Osteocyte (in vitro differentiated cells): ENCODE measurements around the gene CLC. TPM values are rescaled to one million over a fixed set of nuclear protein-coding genes. Genes with fewer than 3 reads are reported as not detected.

Experiments used
- DNase-seq: peaks from one replicate; pipeline ENCODE4 v3.0.0; 2021; ENCODE audit warnings: mixed read lengths; ENCODE audit not compliant: unreplicated experiment; ENCODE audit errors: extremely low spot score
- H3K27ac Mint-ChIP-seq: one replicate; pipeline ENCODE4 v1.8.0; 2021; ENCODE audit warnings: mild to moderate bottlenecking, mixed read lengths; ENCODE audit not compliant: unreplicated experiment
- H3K27me3 Mint-ChIP-seq: one replicate; pipeline ENCODE4 v1.8.0; 2021; ENCODE audit warnings: mixed read lengths; ENCODE audit not compliant: unreplicated experiment
- H3K36me3 Mint-ChIP-seq: one replicate; pipeline ENCODE4 v1.8.0; 2021; ENCODE audit warnings: mixed read lengths; ENCODE audit not compliant: unreplicated experiment
- H3K4me1 Mint-ChIP-seq: one replicate; pipeline ENCODE4 v1.8.0; 2021; ENCODE audit warnings: mixed read lengths; ENCODE audit not compliant: unreplicated experiment
- H3K4me3 Mint-ChIP-seq: one replicate; pipeline ENCODE4 v1.8.0; 2021; ENCODE audit warnings: mild to moderate bottlenecking, moderate library complexity, mixed read lengths; ENCODE audit not compliant: unreplicated experiment
- H3K9me3 Mint-ChIP-seq: one replicate; pipeline ENCODE4 v1.8.0; 2021; ENCODE audit warnings: mixed read lengths; ENCODE audit not compliant: unreplicated experiment
- CTCF ChIP-seq: fragments of 200-600 bp; sonication (generic); IDR thresholded peaks from 2 replicates; pipeline ENCODE4 v1.5.0; 2021; ENCODE audit warnings: antibody characterized with exemption, mild to moderate bottlenecking, moderate library complexity
- total RNA-seq: library from RNA; stranded (reverse); gene quantifications from 2 replicates; pipeline ENCODE4 v1.2.1, GENCODE V29; 2021

The CLC gene
- total RNA-seq, 1 donor from 2014 or later: not detected

GRCh38 chr19:39740395-39740794 is 2.6 kb upstream of the CLC start:
- Mint-ChIP-seq H3K9me3 (no peaks in the 10 kb centered on the region), H3K27ac (no peak overlapping the region), H3K4me1 (no peaks in the 10 kb centered on the region), H3K36me3 (no peaks in the 10 kb centered on the region), H3K4me3 (no peak overlapping the region), H3K27me3 (peaks cover 12% of the 10 kb centered on the region)
- no peak for TF ChIP-seq CTCF
- no peak for DNase-seq

GRCh38 chr19:39738814-39739213 is 985 bp upstream of the CLC start:
- TF ChIP-seq CTCF: no peak
- no peaks in the 10 kb centered on the region for H3K4me1 Mint-ChIP-seq
- no peaks in the 10 kb centered on the region for H3K9me3 Mint-ChIP-seq
- no peak overlapping the region for H3K4me3 Mint-ChIP-seq
- no peak for DNase-seq
- no peaks in the 10 kb centered on the region for H3K36me3 Mint-ChIP-seq
- no peak overlapping the region for H3K27ac Mint-ChIP-seq
- peaks cover 12% of the 10 kb centered on the region for H3K27me3 Mint-ChIP-seq

- Mint-ChIP-seq H3K9me3 (no peaks in the 10 kb centered on the region), H3K27ac (no peak overlapping the region), H3K4me1 (no peaks in the 10 kb centered on the region), H3K4me3 (no peak overlapping the region), H3K27me3 (peaks cover 10% of the 10 kb centered on the region), H3K36me3 (no peaks in the 10 kb centered on the region)
- no peak for DNase-seq
- TF ChIP-seq CTCF: no peak
These were observed 478 bp downstream of the CLC start for GRCh38 chr19:39737351-39737750.

GRCh38 chr19:39736088-39736487 is 1.7 kb downstream of the CLC start:
- Mint-ChIP-seq H3K36me3 (no peaks in the 10 kb centered on the region), H3K27me3 (peaks cover 4% of the 10 kb centered on the region), H3K4me3 (no peak overlapping the region), H3K27ac (no peak overlapping the region), H3K4me1 (no peaks in the 10 kb centered on the region), H3K9me3 (no peaks in the 10 kb centered on the region)
- DNase-seq: no peak
- TF ChIP-seq CTCF: no peak

- no peaks in the 10 kb centered on the region for H3K36me3 Mint-ChIP-seq
- H3K4me1 Mint-ChIP-seq: no peaks in the 10 kb centered on the region
- H3K27ac Mint-ChIP-seq: no peak overlapping the region
- H3K4me3 Mint-ChIP-seq: no peak overlapping the region
- no peak for DNase-seq
- no peaks in the 10 kb centered on the region for H3K9me3 Mint-ChIP-seq
- TF ChIP-seq CTCF: no peak
- peaks cover 4% of the 10 kb centered on the region for H3K27me3 Mint-ChIP-seq
These were observed 2.1 kb downstream of the CLC start for GRCh38 chr19:39735688-39736087.
